OCI-LY1 (cell line): Measurements from ENCODE around the gene PRKCB.
"Not testable (repeated sequence)": the region's sequence is repeated elsewhere in the genome, so short reads cannot be mapped to it uniquely, and the experiment has no call there.

Experiments
- CTCF ChIP-seq: fragments of 200-600 bp; sonication (generic), shearing (Covaris generic); IDR thresholded peaks from 2 replicates; pipeline ENCODE4 v1.5.1; 2017; ENCODE audit warnings: mild to moderate bottlenecking, antibody characterized with exemption, low read length, moderate library complexity, mixed read lengths
- EZH2 ChIP-seq: fragments of 200-600 bp; sonication (generic), shearing (Covaris generic); IDR thresholded peaks from 2 replicates; pipeline ENCODE4 v1.8.0; 2017; ENCODE audit warnings: borderline replicate concordance, mixed run types, mild to moderate bottlenecking, antibody characterized with exemption, low read length, moderate library complexity, mixed read lengths

- TF ChIP-seq CTCF, EZH2: not testable (repeated sequence)
These were observed 194.1 kb downstream of the PRKCB start for GRCh38 chr16:24029841-24030240.
